Subcutaneous abdominal adipose tissue (tissue), 5 donors: Measurements from ENCODE around the gene IRF1.
A peak's percentile ranks its signal among the peaks of the same experiment; 100 is the strongest.
"Not testable (repeated sequence)": the region's sequence is repeated elsewhere in the genome, so short reads cannot be mapped to it uniquely, and the experiment has no call there.

ENCODE experiments used
- H3K27ac ChIP-seq: one replicate; pipeline ENCODE4 v1.7.0; 2013; ENCODE audit warnings: low read depth, mild to moderate bottlenecking, inconsistent platforms, low read length, moderate library complexity
- H3K27me3 ChIP-seq, 5 donors: one replicate each; pipeline ENCODE4 v1.7.0; 2013; ENCODE audit warnings: low read length in 5 of 5, inconsistent platforms in 1 of 5; ENCODE audit not compliant: control insufficient read depth in 5 of 5, insufficient read depth in 4 of 5
- H3K36me3 ChIP-seq, 5 donors: one replicate each; pipeline ENCODE4 v1.7.0; 2013; ENCODE audit warnings: low read length in 5 of 5; ENCODE audit not compliant: control insufficient read depth in 5 of 5, insufficient read depth in 5 of 5
- H3K4me1 ChIP-seq, 5 donors: one replicate each; pipeline ENCODE4 v1.7.0; 2013; ENCODE audit warnings: low read length in 5 of 5, mild to moderate bottlenecking in 3 of 5, moderate library complexity in 1 of 5; ENCODE audit not compliant: control insufficient read depth in 5 of 5, insufficient read depth in 5 of 5
- H3K4me3 ChIP-seq, 5 donors: one replicate each; pipeline ENCODE4 v1.7.0; 2013; ENCODE audit warnings: low read length in 5 of 5, low read depth in 1 of 5
- H3K9ac ChIP-seq, 5 donors: one replicate each; pipeline ENCODE4 v1.7.0; 2013; ENCODE audit warnings: low read length in 5 of 5, mild to moderate bottlenecking in 4 of 5, moderate library complexity in 3 of 5
- H3K9me3 ChIP-seq, 5 donors: one replicate each; pipeline ENCODE4 v1.7.0; 2013; ENCODE audit warnings: low read length in 5 of 5; ENCODE audit not compliant: control insufficient read depth in 5 of 5
- donor health status: healthy.
- donor health status: healthy.
- donor health status: healthy.
- donor health status: healthy.
- donor health status: healthy.

Gene IRF1

GRCh38 chr5:132524877-132525276, 34.3 kb upstream of the IRF1 start:
- not testable (repeated sequence) for H3K9me3 ChIP-seq, H3K9ac ChIP-seq, H3K27ac ChIP-seq, H3K4me1 ChIP-seq, H3K36me3 ChIP-seq, H3K27me3 ChIP-seq, H3K4me3 ChIP-seq

- H3K36me3 ChIP-seq, H3K27me3 ChIP-seq, H3K4me1 ChIP-seq, H3K4me3 ChIP-seq, H3K9ac ChIP-seq, H3K9me3 ChIP-seq, H3K27ac ChIP-seq: not testable (repeated sequence)
These were observed 31.5 kb upstream of the IRF1 start for GRCh38 chr5:132522067-132522466.

DNA sequence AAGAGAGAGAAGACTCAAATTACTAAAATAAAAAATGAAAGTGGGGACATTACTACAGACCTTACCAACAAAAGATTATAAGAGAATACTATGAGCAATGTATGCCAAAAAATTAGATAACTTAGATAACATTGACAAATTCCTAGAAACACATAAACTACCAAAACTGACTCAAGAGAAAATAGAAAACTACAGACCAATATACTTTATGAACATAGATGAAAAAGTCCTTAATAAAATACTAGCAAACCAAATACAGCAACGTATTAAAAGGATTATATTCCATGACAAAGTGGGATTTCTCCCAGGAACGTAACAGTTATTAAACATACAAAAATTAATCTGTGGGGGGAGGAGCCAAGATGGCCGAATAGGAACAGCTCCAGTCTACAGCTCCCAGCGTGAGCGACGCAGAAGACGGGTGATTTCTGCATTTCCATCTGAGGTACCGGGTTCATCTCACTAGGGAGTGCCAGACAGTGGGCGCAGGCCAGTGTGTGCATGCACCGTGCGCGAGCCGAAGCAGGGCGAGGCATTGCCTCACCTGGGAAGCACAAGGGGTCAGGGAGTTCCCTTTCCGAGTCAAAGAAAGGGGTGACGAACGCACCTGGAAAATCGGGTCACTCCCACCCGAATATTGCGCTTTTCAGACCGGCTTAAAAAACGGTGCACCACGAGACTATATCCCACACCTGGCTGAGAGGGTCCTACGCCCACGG, 23.2 kb upstream of the IRF1 start:
- H3K27ac ChIP-seq, H3K27me3 ChIP-seq, H3K4me1 ChIP-seq, H3K9me3 ChIP-seq, H3K9ac ChIP-seq, H3K4me3 ChIP-seq, H3K36me3 ChIP-seq: not testable (repeated sequence)

DNA sequence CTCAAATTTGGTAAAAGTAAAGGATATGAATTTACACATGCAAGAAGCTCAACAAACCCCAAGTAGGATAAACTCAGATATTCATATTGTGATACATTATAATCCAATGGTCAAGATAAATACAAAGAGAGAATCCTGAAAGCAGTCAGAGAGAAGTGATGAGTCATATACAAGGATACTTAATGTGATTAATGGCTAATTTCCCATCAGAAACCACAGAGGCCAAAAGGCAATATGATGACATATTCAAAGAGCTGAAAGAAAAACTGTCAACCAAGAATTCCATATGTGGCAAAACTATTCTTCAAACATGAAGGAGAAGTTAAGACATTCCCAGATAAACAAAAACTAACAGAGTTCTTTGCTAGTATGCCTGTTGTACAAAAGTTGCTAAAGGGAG, 19.5 kb upstream of the IRF1 start:
- H3K27me3 ChIP-seq: no peaks in the 10 kb centered on the region
- H3K27ac ChIP-seq: no peak overlapping the region
- no peaks in the 10 kb centered on the region for H3K9me3 ChIP-seq
- H3K4me3 ChIP-seq: no peak overlapping the region
- H3K9ac ChIP-seq: no peak overlapping the region
- peaks cover 3 to 7% (median 7%) of the 10 kb centered on the region in 5 donors for H3K4me1 ChIP-seq
- no peaks in the 10 kb centered on the region for H3K36me3 ChIP-seq

DNA sequence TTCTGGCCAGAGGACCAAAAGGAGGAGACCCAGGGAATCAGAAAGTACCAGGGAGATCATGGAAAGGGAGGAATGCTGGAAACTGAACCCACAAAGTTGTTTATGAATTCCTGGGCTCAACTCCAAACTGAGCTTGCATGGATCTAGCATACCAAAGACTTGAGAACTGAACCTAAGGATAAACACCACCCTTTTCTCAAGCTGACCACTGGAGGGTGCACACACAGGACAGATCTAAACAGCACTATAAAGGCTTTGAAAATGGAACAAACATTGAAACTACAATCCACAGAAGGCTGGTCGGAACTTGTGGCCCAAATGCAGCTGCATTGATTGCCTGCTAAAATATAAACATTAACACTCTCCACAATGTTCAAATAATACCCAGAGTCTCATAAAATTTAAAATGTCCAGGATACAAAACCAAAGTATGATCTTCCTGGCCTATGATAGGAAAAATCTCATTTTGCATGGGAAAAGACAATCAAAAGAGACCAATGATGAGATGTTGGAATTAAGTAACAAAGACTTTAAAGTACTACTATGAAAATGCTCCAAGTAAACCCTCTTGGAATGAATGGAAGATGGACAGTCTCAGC, 15.6 kb upstream of the IRF1 start:
- Histone ChIP-seq H3K4me1 (peaks cover 3 to 17% (median 8%) of the 10 kb centered on the region in 5 donors), H3K27me3 (no peaks in the 10 kb centered on the region), H3K9ac (no peak overlapping the region), H3K9me3 (no peaks in the 10 kb centered on the region), H3K27ac (no peak overlapping the region), H3K4me3 (no peak overlapping the region), H3K36me3 (no peaks in the 10 kb centered on the region)

DNA sequence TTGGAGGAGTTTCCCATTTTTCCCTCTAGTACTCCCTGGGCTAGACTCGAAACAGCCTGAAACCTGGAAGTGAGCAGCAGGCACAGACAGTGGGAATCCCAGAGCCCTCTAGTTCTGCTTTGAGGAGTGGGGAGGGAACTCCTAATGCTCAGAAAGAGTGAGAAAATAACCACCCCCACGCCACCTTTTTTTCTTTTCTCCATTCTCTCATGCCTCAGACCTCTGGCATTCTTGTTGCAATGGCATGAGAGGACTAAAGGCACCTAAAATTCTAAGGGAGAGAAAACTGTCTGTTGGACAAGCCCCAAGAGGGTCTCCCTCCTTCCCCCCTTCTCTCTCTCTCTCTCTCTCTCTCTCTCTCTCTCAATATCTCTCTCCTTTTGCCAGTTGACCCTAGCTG, 15.1 kb upstream of the IRF1 start:
- no peak overlapping the region for H3K27ac ChIP-seq
- no peaks in the 10 kb centered on the region for H3K9me3 ChIP-seq
- H3K4me3 ChIP-seq: no peak overlapping the region
- no peaks in the 10 kb centered on the region for H3K27me3 ChIP-seq
- H3K36me3 ChIP-seq: no peaks in the 10 kb centered on the region
- no peak overlapping the region for H3K9ac ChIP-seq
- peaks cover 3 to 22% (median 13%) of the 10 kb centered on the region in 5 donors for H3K4me1 ChIP-seq

DNA sequence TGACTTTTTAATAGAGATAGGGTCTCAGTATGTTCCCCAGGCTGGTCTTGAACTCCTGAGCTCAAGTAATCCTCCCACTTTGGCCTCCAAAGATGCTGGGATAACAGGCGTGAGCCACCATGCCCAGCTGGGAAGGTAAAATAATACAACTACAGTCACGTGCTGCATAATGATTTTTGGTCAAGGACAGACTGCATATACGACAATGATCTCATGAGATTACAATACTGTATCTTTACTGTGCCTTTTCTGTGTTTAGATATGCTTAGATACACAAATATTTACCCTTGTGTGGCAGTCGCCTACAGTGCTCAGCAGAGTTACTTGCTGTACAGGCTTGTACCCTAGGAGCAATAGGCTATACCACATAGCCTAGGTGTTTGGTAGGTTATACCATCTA, 14.2 kb upstream of the IRF1 start:
- H3K9me3 ChIP-seq: no peaks in the 10 kb centered on the region
- peaks cover 3 to 24% (median 13%) of the 10 kb centered on the region in 5 donors for H3K4me1 ChIP-seq
- no peaks in the 10 kb centered on the region for H3K27me3 ChIP-seq
- H3K9ac ChIP-seq: no peak overlapping the region
- H3K4me3 ChIP-seq: no peak overlapping the region
- H3K36me3 ChIP-seq: no peaks in the 10 kb centered on the region
- H3K27ac ChIP-seq: no peak overlapping the region

DNA sequence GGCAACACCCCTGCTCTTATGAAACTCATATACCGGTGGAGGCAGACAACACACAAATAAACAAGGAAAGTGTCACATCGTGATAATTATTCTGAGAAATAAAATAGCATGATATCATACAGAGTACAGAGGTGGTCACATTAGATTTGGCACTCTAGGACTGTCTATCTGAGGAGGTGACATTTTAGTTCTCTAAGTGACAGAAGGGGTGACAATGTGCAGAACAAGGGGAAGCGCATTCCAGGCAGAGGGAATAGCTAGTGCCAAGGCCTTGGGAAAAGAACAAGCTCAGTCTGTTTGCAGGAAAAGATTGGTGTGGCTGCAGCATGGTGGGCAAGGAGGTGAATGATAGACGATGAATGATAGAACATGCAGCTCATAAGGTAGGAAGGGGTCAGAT, 12.7 kb upstream of the IRF1 start:
- no peak overlapping the region for H3K27ac ChIP-seq
- no peak overlapping the region for H3K4me3 ChIP-seq
- no peaks in the 10 kb centered on the region for H3K27me3 ChIP-seq
- H3K9me3 ChIP-seq: no peaks in the 10 kb centered on the region
- H3K36me3 ChIP-seq: no peaks in the 10 kb centered on the region
- H3K4me1 ChIP-seq: peaks cover 3 to 25% (median 13%) of the 10 kb centered on the region in 5 donors
- H3K9ac ChIP-seq: no peak overlapping the region

DNA sequence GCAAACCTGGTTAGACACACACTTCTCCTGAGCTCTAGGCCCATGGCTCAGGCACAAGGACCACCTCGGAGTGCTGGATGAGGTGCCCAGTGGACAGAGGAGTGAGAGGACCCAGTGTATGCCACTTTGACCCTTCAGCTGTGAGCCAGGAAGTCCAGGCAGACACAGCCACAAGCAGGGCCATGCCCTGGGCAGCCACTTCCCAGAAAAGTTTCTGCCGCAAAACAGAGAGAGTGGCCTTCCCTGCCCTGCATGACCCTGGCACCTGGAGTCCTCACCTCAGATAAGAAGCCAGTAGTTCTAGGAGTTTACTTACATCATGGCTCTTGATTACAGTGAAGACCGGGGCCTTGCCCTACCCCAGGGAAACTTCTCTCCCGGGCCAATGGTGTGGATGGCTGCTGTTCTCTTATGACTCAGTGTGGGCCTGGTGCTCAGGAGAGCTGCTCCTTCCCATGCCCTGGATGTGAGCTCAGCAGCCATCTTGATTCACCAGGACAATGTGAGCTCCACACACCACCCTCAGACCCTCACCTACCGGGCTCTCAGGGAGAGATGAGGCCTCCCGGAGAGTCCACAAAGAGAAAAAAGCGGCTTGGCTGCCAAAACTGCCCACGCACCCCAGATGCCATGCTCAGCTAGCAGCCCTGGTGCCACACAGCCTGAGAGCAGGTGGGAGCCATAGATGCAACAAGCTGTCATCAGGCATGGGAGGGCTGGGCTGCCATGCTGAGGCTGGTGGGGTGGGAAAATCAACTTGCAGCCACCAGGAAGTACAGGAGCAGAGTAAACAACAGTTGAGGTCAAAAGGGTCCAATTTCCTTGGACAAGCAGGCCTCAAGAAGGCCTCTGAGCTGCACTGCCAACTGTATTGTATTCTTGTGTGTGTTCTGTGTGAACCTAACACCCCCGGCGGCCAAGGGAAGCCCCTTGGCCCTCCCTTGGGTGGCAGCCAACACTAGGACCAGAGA, 11.7 kb upstream of the IRF1 start:
- peak overlapping the region in 2 of 5 donors; percentile 10 to 26 for H3K9ac ChIP-seq
- H3K4me1 ChIP-seq: peaks cover 13 to 35% (median 23%) of the 10 kb centered on the region in 5 donors
- no peak overlapping the region for H3K4me3 ChIP-seq
- H3K9me3 ChIP-seq: no peaks in the 10 kb centered on the region
- no peak overlapping the region for H3K27ac ChIP-seq
- H3K36me3 ChIP-seq: no peaks in the 10 kb centered on the region
- H3K27me3 ChIP-seq: no peaks in the 10 kb centered on the region

GRCh38 chr5:132501629-132501956, 11.0 kb upstream of the IRF1 start:
- no peak overlapping the region for H3K27ac ChIP-seq
- peaks cover 13 to 38% (median 26%) of the 10 kb centered on the region in 5 donors for H3K4me1 ChIP-seq
- H3K9me3 ChIP-seq: no peaks in the 10 kb centered on the region
- no peak overlapping the region for H3K4me3 ChIP-seq
- H3K9ac ChIP-seq: peak overlapping the region in 2 of 5 donors; percentile 10 to 26
- H3K27me3 ChIP-seq: no peaks in the 10 kb centered on the region
- H3K36me3 ChIP-seq: no peaks in the 10 kb centered on the region
